GM23338 (cell line): ENCODE data around the gene RGS6. TPM values are rescaled to one million over a fixed set of nuclear protein-coding genes. Genes with fewer than 3 reads are reported as not detected.

Experiments used
- ATAC-seq: fragments of 200-7000 bp; cut with Tn5 transposase; 3 replicates; pipeline ENCODE4 v1.9.1; 2020
- DNase-seq: peaks from one replicate; pipeline ENCODE4 v3.0.0-alpha.2; 2015; ENCODE audit warnings: low spot score
- H2AFZ ChIP-seq: fragments of 200-600 bp; sonication (generic); 2 replicates; pipeline ENCODE4 v1.8.0; 2016; ENCODE audit warnings: antibody characterized with exemption, mild to moderate bottlenecking, moderate library complexity
- H3F3A ChIP-seq: fragments of 200-600 bp; sonication (generic); replicated peaks from 2 replicates; pipeline ENCODE4 v1.8.0; 2017; ENCODE audit warnings: antibody characterized with exemption, mixed run types, low read depth
- H3K27ac ChIP-seq: fragments of 200-600 bp; sonication (generic); 2 replicates; pipeline ENCODE4 v1.6.1; 2016; ENCODE audit warnings: low read depth
- H3K27me3 ChIP-seq: fragments of 200-600 bp; sonication (generic); 2 replicates; pipeline ENCODE4 v1.8.0; 2016; ENCODE audit warnings: mild to moderate bottlenecking, mixed run types, moderate library complexity; ENCODE audit not compliant: insufficient read depth
- H3K36me3 ChIP-seq: fragments of 200-600 bp; sonication (generic); 2 replicates; pipeline ENCODE4 v1.8.0; 2016; ENCODE audit warnings: mild to moderate bottlenecking; ENCODE audit not compliant: insufficient read depth
- H3K4me1 ChIP-seq: fragments of 200-600 bp; sonication (generic); 2 replicates; pipeline ENCODE4 v1.8.0; 2016; ENCODE audit warnings: mild to moderate bottlenecking, moderate library complexity; ENCODE audit not compliant: insufficient read depth
- H3K4me2 ChIP-seq: fragments of 200-600 bp; sonication (generic); 2 replicates; pipeline ENCODE4 v1.7.1; 2017; ENCODE audit warnings: mixed run types
- H3K4me3 ChIP-seq: fragments of 200-600 bp; sonication (generic); 2 replicates; pipeline ENCODE4 v1.6.1; 2016; ENCODE audit warnings: mixed run types
- H3K79me2 ChIP-seq: fragments of 200-600 bp; sonication (generic); replicated peaks from 2 replicates; pipeline ENCODE4 v1.8.0; 2017; ENCODE audit warnings: mild to moderate bottlenecking; ENCODE audit not compliant: insufficient read depth
- H3K9me2 ChIP-seq: fragments of 200-600 bp; sonication (generic); 2 replicates; pipeline ENCODE4 v1.8.0; 2017; ENCODE audit not compliant: insufficient read depth
- H4K20me1 ChIP-seq: fragments of 200-600 bp; sonication (generic); replicated peaks from 2 replicates; pipeline ENCODE4 v1.8.0; 2017; ENCODE audit warnings: mild to moderate bottlenecking; ENCODE audit not compliant: insufficient read depth
- H3K27ac Mint-ChIP-seq: 2 replicates; pipeline ENCODE4 v1.8.0; 2020; ENCODE audit warnings: inconsistent platforms, mild to moderate bottlenecking, moderate library complexity, mixed read lengths
- H3K27me3 Mint-ChIP-seq: 3 replicates; pipeline ENCODE4 v1.8.0; 2022; ENCODE audit warnings: low read depth, mild to moderate bottlenecking, moderate library complexity, mixed read lengths, inconsistent platforms; ENCODE audit not compliant: insufficient read depth, poor library complexity
- H3K36me3 Mint-ChIP-seq: 3 replicates; pipeline ENCODE4 v1.8.0; 2021; ENCODE audit warnings: low read depth, mild to moderate bottlenecking, inconsistent platforms, moderate library complexity, mixed read lengths
- H3K4me1 Mint-ChIP-seq: 3 replicates; pipeline ENCODE4 v1.8.0; 2020; ENCODE audit warnings: mild to moderate bottlenecking, inconsistent platforms, mixed read lengths
- H3K4me3 Mint-ChIP-seq: 3 replicates; pipeline ENCODE4 v1.8.0; 2021; ENCODE audit warnings: moderate library complexity, mild to moderate bottlenecking, inconsistent platforms, mixed read lengths
- H3K9me3 Mint-ChIP-seq: 3 replicates; pipeline ENCODE4 v1.8.0; 2020; ENCODE audit warnings: moderate library complexity, mild to moderate bottlenecking, inconsistent platforms, mixed read lengths
- CREB1 ChIP-seq: fragments of 250-450 bp; sonication (Bioruptor Pico); IDR thresholded peaks from 2 replicates; pipeline ENCODE4 v1.5.0; 2020; ENCODE audit warnings: low read depth, mild to moderate bottlenecking, moderate library complexity
- EZH2 ChIP-seq: fragments of 200-600 bp; sonication (generic); IDR thresholded peaks from one replicate; pipeline ENCODE4 v1.8.0; 2017; ENCODE audit warnings: antibody characterized with exemption, mild to moderate bottlenecking, low read depth; ENCODE audit not compliant: unreplicated experiment
- EZH2phosphoT487 ChIP-seq: fragments of 200-600 bp; sonication (generic); IDR thresholded peaks from one replicate; pipeline ENCODE4 v1.8.1; 2018; ENCODE audit warnings: antibody characterized with exemption; ENCODE audit not compliant: unreplicated experiment
- JUNB ChIP-seq: IDR thresholded peaks from one replicate; pipeline ENCODE4 v1.6.1; 2016; ENCODE audit warnings: antibody characterized with exemption; ENCODE audit not compliant: unreplicated experiment
- NANOG ChIP-seq: IDR thresholded peaks from 2 replicates; pipeline ENCODE4 v1.6.1; 2016; ENCODE audit warnings: antibody characterized with exemption, borderline replicate concordance
- POLR2AphosphoS5 ChIP-seq: IDR thresholded peaks from 2 replicates; pipeline ENCODE4 v1.6.1; 2016; ENCODE audit warnings: antibody characterized with exemption, low read depth
- STAT1 ChIP-seq: IDR thresholded peaks from one replicate; pipeline ENCODE4 v1.6.1; 2016; ENCODE audit warnings: antibody characterized with exemption; ENCODE audit not compliant: unreplicated experiment
- ZNF114 ChIP-seq: fragments of 250-450 bp; sonication (Bioruptor Pico); IDR thresholded peaks from 2 replicates; pipeline ENCODE4 v1.5.0; 2020; ENCODE audit warnings: mild to moderate bottlenecking, moderate library complexity
- ZNF331 ChIP-seq: fragments of 250-450 bp; sonication (Bioruptor Pico); IDR thresholded peaks from 2 replicates; pipeline ENCODE4 v1.5.0; 2020; ENCODE audit warnings: low read depth, mild to moderate bottlenecking, moderate library complexity
- polyA plus RNA-seq: library from polyadenylated mRNA; unstranded; fragments of >200 nt; fragmentation: Nextera tagmentation; extraction: Ambion mirVana; gene quantifications from 2 replicates; pipeline ENCODE4 v1.2.1, GENCODE V29; 2016
- total RNA-seq: library from RNA; depleted of rRNA; stranded (reverse); fragments of >200 nt; shearing (Covaris generic); gene quantifications from 2 replicates; pipeline ENCODE4 v1.2.3, GENCODE V29; 2014
- TF ChIP-seq, protein P1 (sequence below): IDR thresholded peaks from one replicate; pipeline ENCODE4 v1.6.1; 2018; ENCODE audit warnings: antibody characterized with exemption; ENCODE audit not compliant: unreplicated experiment
- TF ChIP-seq, protein P2 (sequence below): fragments of 250-450 bp; sonication (Bioruptor Pico); IDR thresholded peaks from 2 replicates; pipeline ENCODE4 v1.5.0; 2020; ENCODE audit warnings: mild to moderate bottlenecking, moderate library complexity
- TF ChIP-seq, protein P3 (sequence below), 2 experiments: fragments of 200-600 bp in 1 of 2; sonication (generic) in 1 of 2; conservative IDR thresholded peaks; 2 replicates each; pipeline versions ENCODE4 v1.5.1 to v1.6.1; 2016 to 2017; ENCODE audit warnings: antibody characterized with exemption in 2 of 2, low read depth in 2 of 2, mild to moderate bottlenecking in 2 of 2, moderate library complexity in 1 of 2
- TF ChIP-seq, protein P4 (sequence below): IDR thresholded peaks from 2 replicates; pipeline ENCODE4 v1.6.1; 2016; ENCODE audit warnings: antibody characterized with exemption

The RGS6 gene
- total and polyA plus RNA-seq, 2 experiments from 2014 or later = 0.66 to 0.83 TPM

DNA sequence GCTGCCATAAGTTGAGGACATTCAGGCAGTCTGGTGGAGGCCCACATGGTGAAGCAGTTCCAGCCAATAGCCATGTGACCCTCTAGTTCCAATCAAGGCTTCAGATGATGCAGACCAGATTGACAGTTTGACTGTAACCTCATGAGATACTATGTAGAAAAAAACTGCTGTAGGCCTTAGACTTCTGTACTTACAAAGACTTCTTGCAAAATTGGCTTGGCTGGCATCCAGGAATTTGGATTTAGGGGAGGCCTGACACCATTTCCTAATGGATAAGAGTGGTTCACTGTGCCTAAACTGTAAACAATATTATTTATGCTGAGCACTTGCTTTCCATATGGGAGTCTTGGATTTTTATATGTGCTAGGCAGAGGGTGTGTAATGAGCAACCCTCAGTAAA lies 76.4 kb downstream of the RGS6 start:
- Histone ChIP-seq H3K4me1 (no peaks in the 10 kb centered on the region), H3K27me3 (no peaks in the 10 kb centered on the region), H3K27ac (no peak overlapping the region), H3K4me3 (no peak overlapping the region), H4K20me1 (no peaks in the 10 kb centered on the region), H3K4me2 (no peak overlapping the region), H3K9me2 (no peaks in the 10 kb centered on the region; the same call in 1 of the 2 replicates), H3K36me3 (no peaks in the 10 kb centered on the region), H3K79me2 (no peaks in the 10 kb centered on the region), H3F3A (no peaks in the 10 kb centered on the region), H2AFZ (no peak overlapping the region)
- Mint-ChIP-seq H3K27ac (no peak overlapping the region), H3K27me3 (no peaks in the 10 kb centered on the region), H3K9me3 (no peaks in the 10 kb centered on the region), H3K36me3 (no peaks in the 10 kb centered on the region), H3K4me1 (no peaks in the 10 kb centered on the region), H3K4me3 (no peak overlapping the region)
- no peak for ATAC-seq
- TF ChIP-seq, protein P1, sequence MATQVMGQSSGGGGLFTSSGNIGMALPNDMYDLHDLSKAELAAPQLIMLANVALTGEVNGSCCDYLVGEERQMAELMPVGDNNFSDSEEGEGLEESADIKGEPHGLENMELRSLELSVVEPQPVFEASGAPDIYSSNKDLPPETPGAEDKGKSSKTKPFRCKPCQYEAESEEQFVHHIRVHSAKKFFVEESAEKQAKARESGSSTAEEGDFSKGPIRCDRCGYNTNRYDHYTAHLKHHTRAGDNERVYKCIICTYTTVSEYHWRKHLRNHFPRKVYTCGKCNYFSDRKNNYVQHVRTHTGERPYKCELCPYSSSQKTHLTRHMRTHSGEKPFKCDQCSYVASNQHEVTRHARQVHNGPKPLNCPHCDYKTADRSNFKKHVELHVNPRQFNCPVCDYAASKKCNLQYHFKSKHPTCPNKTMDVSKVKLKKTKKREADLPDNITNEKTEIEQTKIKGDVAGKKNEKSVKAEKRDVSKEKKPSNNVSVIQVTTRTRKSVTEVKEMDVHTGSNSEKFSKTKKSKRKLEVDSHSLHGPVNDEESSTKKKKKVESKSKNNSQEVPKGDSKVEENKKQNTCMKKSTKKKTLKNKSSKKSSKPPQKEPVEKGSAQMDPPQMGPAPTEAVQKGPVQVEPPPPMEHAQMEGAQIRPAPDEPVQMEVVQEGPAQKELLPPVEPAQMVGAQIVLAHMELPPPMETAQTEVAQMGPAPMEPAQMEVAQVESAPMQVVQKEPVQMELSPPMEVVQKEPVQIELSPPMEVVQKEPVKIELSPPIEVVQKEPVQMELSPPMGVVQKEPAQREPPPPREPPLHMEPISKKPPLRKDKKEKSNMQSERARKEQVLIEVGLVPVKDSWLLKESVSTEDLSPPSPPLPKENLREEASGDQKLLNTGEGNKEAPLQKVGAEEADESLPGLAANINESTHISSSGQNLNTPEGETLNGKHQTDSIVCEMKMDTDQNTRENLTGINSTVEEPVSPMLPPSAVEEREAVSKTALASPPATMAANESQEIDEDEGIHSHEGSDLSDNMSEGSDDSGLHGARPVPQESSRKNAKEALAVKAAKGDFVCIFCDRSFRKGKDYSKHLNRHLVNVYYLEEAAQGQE = no peak
- TF ChIP-seq ZNF331 (CRISPR knock-in tag) (no peak), JUNB (no peak), EZH2 (no peak), CREB1 (CRISPR knock-in tag) (no peak), STAT1 (no peak), NANOG (no peak), POLR2AphosphoS5 (no peak), EZH2phosphoT487 (no peak), ZNF114 (CRISPR knock-in tag) (no peak)
- TF ChIP-seq, protein P2, sequence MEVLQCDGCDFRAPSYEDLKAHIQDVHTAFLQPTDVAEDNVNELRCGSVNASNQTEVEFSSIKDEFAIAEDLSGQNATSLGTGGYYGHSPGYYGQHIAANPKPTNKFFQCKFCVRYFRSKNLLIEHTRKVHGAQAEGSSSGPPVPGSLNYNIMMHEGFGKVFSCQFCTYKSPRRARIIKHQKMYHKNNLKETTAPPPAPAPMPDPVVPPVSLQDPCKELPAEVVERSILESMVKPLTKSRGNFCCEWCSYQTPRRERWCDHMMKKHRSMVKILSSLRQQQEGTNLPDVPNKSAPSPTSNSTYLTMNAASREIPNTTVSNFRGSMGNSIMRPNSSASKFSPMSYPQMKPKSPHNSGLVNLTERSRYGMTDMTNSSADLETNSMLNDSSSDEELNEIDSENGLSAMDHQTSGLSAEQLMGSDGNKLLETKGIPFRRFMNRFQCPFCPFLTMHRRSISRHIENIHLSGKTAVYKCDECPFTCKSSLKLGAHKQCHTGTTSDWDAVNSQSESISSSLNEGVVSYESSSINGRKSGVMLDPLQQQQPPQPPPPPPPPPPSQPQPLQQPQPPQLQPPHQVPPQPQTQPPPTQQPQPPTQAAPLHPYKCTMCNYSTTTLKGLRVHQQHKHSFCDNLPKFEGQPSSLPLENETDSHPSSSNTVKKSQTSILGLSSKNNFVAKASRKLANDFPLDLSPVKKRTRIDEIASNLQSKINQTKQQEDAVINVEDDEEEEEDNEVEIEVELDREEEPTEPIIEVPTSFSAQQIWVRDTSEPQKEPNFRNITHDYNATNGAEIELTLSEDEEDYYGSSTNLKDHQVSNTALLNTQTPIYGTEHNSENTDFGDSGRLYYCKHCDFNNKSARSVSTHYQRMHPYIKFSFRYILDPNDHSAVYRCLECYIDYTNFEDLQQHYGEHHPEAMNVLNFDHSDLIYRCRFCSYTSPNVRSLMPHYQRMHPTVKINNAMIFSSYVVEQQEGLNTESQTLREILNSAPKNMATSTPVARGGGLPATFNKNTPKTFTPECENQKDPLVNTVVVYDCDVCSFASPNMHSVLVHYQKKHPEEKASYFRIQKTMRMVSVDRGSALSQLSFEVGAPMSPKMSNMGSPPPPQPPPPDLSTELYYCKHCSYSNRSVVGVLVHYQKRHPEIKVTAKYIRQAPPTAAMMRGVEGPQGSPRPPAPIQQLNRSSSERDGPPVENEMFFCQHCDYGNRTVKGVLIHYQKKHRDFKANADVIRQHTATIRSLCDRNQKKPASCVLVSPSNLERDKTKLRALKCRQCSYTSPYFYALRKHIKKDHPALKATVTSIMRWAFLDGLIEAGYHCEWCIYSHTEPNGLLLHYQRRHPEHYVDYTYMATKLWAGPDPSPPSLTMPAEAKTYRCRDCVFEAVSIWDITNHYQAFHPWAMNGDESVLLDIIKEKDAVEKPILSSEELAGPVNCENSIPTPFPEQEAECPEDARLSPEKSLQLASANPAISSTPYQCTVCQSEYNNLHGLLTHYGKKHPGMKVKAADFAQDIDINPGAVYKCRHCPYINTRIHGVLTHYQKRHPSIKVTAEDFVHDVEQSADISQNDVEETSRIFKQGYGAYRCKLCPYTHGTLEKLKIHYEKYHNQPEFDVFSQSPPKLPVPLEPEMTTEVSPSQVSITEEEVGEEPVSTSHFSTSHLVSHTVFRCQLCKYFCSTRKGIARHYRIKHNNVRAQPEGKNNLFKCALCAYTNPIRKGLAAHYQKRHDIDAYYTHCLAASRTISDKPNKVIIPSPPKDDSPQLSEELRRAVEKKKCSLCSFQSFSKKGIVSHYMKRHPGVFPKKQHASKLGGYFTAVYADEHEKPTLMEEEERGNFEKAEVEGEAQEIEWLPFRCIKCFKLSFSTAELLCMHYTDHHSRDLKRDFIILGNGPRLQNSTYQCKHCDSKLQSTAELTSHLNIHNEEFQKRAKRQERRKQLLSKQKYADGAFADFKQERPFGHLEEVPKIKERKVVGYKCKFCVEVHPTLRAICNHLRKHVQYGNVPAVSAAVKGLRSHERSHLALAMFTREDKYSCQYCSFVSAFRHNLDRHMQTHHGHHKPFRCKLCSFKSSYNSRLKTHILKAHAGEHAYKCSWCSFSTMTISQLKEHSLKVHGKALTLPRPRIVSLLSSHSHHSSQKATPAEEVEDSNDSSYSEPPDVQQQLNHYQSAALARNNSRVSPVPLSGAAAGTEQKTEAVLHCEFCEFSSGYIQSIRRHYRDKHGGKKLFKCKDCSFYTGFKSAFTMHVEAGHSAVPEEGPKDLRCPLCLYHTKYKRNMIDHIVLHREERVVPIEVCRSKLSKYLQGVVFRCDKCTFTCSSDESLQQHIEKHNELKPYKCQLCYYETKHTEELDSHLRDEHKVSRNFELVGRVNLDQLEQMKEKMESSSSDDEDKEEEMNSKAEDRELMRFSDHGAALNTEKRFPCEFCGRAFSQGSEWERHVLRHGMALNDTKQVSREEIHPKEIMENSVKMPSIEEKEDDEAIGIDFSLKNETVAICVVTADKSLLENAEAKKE = no peak
- TF ChIP-seq, protein P3, sequence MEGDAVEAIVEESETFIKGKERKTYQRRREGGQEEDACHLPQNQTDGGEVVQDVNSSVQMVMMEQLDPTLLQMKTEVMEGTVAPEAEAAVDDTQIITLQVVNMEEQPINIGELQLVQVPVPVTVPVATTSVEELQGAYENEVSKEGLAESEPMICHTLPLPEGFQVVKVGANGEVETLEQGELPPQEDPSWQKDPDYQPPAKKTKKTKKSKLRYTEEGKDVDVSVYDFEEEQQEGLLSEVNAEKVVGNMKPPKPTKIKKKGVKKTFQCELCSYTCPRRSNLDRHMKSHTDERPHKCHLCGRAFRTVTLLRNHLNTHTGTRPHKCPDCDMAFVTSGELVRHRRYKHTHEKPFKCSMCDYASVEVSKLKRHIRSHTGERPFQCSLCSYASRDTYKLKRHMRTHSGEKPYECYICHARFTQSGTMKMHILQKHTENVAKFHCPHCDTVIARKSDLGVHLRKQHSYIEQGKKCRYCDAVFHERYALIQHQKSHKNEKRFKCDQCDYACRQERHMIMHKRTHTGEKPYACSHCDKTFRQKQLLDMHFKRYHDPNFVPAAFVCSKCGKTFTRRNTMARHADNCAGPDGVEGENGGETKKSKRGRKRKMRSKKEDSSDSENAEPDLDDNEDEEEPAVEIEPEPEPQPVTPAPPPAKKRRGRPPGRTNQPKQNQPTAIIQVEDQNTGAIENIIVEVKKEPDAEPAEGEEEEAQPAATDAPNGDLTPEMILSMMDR (conservative IDR thresholded peaks at IDR 0.05; ENCODE audit: low read depth in 2 of 2) = no peak
- TF ChIP-seq, protein P4, sequence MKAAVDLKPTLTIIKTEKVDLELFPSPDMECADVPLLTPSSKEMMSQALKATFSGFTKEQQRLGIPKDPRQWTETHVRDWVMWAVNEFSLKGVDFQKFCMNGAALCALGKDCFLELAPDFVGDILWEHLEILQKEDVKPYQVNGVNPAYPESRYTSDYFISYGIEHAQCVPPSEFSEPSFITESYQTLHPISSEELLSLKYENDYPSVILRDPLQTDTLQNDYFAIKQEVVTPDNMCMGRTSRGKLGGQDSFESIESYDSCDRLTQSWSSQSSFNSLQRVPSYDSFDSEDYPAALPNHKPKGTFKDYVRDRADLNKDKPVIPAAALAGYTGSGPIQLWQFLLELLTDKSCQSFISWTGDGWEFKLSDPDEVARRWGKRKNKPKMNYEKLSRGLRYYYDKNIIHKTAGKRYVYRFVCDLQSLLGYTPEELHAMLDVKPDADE = no peak
- DNase-seq = no peak
